Measurements from ENCODE around the gene DLX4.

Gene DLX4

DNA sequence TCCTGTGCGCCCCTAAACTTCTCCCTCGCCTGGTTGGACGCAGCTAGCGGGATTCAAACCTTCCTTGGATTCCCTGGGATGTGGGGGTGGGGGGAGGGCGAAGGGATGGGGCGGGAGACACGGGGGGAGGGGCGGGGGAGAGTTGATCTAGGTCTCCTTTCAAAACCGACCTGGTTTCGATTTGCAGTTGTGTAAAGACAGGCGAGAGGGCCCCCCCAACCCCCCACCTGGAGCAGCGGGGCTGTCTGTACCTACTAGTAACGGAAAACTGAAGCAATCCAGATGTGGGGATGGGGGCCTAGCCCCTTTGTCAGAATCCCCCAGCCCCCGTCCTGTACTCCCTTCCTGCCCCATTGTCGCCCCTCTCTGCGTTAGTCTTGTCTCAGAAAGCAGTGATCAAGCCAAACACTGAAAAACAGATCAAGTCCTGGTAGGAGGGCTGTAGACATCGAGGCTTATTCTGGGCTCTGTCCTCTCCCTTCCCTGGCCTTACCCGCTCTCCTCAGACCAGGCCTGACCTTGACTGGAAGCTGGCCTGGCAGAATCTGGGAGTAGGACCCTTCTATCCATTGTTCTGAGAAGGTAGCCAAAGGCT lies 902 bp downstream of the DLX4 start:
- no peak overlapping the region for H3K4me3 ChIP-seq (ENCODE audit: low read depth, low read length)
- WGBS (ENCODE audit: extremely low coverage, insufficient coverage, insufficient read length) = no CpG with 5 or more reads among the region's 18 CpGs

DNA sequence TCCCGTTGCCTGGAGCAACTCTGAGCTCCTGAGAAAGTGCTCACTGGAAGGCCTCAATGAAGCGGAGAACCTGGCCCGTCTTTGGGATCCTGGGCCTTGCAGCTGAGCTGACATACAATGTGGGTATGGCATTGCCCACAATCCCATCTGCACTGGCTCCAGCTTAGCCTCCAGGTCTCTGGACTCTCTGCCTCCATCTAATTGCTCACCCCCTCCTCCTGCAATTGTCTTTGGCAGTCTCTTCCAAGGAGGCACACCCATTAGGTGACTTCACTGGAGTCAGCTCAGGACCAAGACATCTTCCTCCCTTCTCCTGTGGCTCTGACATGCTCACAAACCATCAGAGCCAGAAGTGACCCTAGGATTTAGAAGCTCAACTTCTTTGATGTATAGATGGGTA lies 1.5 kb downstream of the DLX4 start:
- Histone ChIP-seq H3K9me3 (ENCODE audit: insufficient read depth, low read depth, low read length) (peaks cover 6% of the 10 kb centered on the region), H3K27ac (ENCODE audit: low read depth, low read length) (no peak overlapping the region), H3K18ac (ENCODE audit: low read length) (no peak overlapping the region), H3K27me3 (ENCODE audit: insufficient read depth, low read length) (peaks cover 67% of the 10 kb centered on the region), H3K23ac (ENCODE audit: low read length) (no peak overlapping the region), H3K14ac (ENCODE audit: low read length) (no peak overlapping the region), H2BK5ac (ENCODE audit: low read depth, low read length, poor library complexity) (no peak overlapping the region), H3K4ac (ENCODE audit: low read depth, low read length) (no peak overlapping the region), H4K12ac (ENCODE audit: low read depth, low read length) (no peak overlapping the region), H3K4me2 (ENCODE audit: low read length) (no peak overlapping the region), H4K91ac (ENCODE audit: low read depth, low read length) (no peak overlapping the region), H3K4me3 (ENCODE audit: low read depth, low read length) (no peak overlapping the region), H3K79me2 (ENCODE audit: control insufficient read depth, insufficient read depth, low read length, poor library complexity) (no peaks in the 10 kb centered on the region), H3K79me1 (ENCODE audit: low read length) (peaks cover 24% of the 10 kb centered on the region), H2AFZ (ENCODE audit: insufficient read depth, low read length, poor library complexity) (no peak overlapping the region), H2AK5ac (ENCODE audit: low read length) (no peak overlapping the region), H3K36me3 (ENCODE audit: control insufficient read depth in 1 of 2, insufficient read depth in 2 of 2, low read length in 2 of 2) (no peaks in the 10 kb centered on the region), H2BK12ac (ENCODE audit: low read length) (no peak overlapping the region), H3K4me1 (ENCODE audit: control insufficient read depth in 1 of 2, insufficient read depth in 2 of 2, low read length in 2 of 2) (peaks cover 38 to 45% of the 10 kb centered on the region in 2 experiments), H2BK120ac (ENCODE audit: insufficient read depth, low read length, poor library complexity) (no peak overlapping the region), H3K9ac (ENCODE audit: low read length) (no peak overlapping the region), H4K8ac (ENCODE audit: low read depth, low read length) (no peak overlapping the region)
- DNase-seq = peak in 1 of 2 donors; percentile 23
- WGBS (ENCODE audit: extremely low coverage, insufficient coverage, insufficient read length) = no CpG with 5 or more reads among the region's 3 CpGs

More for the DNA sequence above, 902 bp downstream of the DLX4 start:
- no peaks in the 10 kb centered on the region for H3K79me2 ChIP-seq (ENCODE audit: control insufficient read depth, insufficient read depth, low read length, poor library complexity)
- peaks cover 35 to 43% of the 10 kb centered on the region in 2 experiments for H3K4me1 ChIP-seq (ENCODE audit: control insufficient read depth in 1 of 2, insufficient read depth in 2 of 2, low read length in 2 of 2)
- no peak overlapping the region for H4K12ac ChIP-seq (ENCODE audit: low read depth, low read length)
- no peak overlapping the region for H3K18ac ChIP-seq (ENCODE audit: low read length)
- H4K91ac ChIP-seq (ENCODE audit: low read depth, low read length) = peak overlapping the region; percentile 30
- H2BK120ac ChIP-seq (ENCODE audit: insufficient read depth, low read length, poor library complexity) = no peak overlapping the region
- H3K27ac ChIP-seq (ENCODE audit: low read depth, low read length) = no peak overlapping the region
- H2BK12ac ChIP-seq (ENCODE audit: low read length) = no peak overlapping the region
- peaks cover 73% of the 10 kb centered on the region for H3K27me3 ChIP-seq (ENCODE audit: insufficient read depth, low read length)
- no peak overlapping the region for H2AK5ac ChIP-seq (ENCODE audit: low read length)
- H3K9me3 ChIP-seq (ENCODE audit: insufficient read depth, low read depth, low read length) = peaks cover 9% of the 10 kb centered on the region
- H3K4ac ChIP-seq (ENCODE audit: low read depth, low read length) = no peak overlapping the region
- H3K9ac ChIP-seq (ENCODE audit: low read length) = no peak overlapping the region
- peak in 1 of 2 donors; percentile 22 for DNase-seq
- no peak overlapping the region for H3K14ac ChIP-seq (ENCODE audit: low read length)
- H3K79me1 ChIP-seq (ENCODE audit: low read length) = peaks cover 24% of the 10 kb centered on the region
- H3K4me2 ChIP-seq (ENCODE audit: low read length) = no peak overlapping the region
- no peak overlapping the region for H4K8ac ChIP-seq (ENCODE audit: low read depth, low read length)
- H3K36me3 ChIP-seq (ENCODE audit: control insufficient read depth in 1 of 2, insufficient read depth in 2 of 2, low read length in 2 of 2) = no peaks in the 10 kb centered on the region
- H3K23ac ChIP-seq (ENCODE audit: low read length) = no peak overlapping the region
- H2BK5ac ChIP-seq (ENCODE audit: low read depth, low read length, poor library complexity) = no peak overlapping the region
- H2AFZ ChIP-seq (ENCODE audit: insufficient read depth, low read length, poor library complexity) = no peak overlapping the region

DNA sequence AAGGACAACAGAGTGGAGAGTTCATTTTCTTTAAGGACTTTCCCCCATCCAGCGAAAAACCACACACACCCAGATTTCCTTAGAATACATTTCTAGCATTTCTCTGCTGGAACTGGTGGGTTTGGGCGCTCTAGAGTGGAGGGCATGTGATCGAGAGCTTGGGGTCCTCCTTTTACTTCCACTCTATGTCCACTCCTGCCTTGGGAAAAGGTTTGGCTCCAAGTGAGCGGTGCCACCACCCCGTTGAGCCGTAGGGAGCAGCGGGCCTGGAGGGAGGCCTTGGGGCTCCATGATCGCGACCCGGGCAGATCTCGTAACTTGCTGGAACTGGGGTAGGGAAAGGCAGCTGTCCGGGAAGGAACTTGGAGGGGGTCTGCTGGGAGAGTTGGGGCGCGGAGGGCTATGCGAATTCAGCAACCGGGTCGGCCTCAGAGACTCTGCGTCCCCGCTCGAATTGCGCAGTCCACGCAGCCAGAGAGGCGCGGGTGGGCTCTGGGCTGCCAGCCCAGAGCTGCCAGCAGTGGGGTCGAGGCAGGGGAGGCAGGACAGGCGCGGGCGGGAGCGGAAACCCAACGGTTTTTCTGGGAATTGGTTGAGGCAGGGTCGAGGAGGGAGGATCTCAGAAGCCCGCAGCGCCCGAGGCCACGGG lies 2.3 kb downstream of the DLX4 start:
- H3K9me3 ChIP-seq (ENCODE audit: insufficient read depth, low read depth, low read length) = peaks cover 6% of the 10 kb centered on the region
- H3K27me3 ChIP-seq (ENCODE audit: insufficient read depth, low read length) = peaks cover 60% of the 10 kb centered on the region
- H3K18ac ChIP-seq (ENCODE audit: low read length) = no peak overlapping the region
- WGBS (ENCODE audit: extremely low coverage, insufficient coverage, insufficient read length) = no CpG with 5 or more reads among the region's 35 CpGs
- H3K4ac ChIP-seq (ENCODE audit: low read depth, low read length) = no peak overlapping the region
- H3K9ac ChIP-seq (ENCODE audit: low read length) = no peak overlapping the region
- no peak overlapping the region for H2AK5ac ChIP-seq (ENCODE audit: low read length)
- no peak overlapping the region for H2BK120ac ChIP-seq (ENCODE audit: insufficient read depth, low read length, poor library complexity)
- no peak overlapping the region for H3K23ac ChIP-seq (ENCODE audit: low read length)
- no peaks in the 10 kb centered on the region for H3K79me2 ChIP-seq (ENCODE audit: control insufficient read depth, insufficient read depth, low read length, poor library complexity)
- no peaks in the 10 kb centered on the region for H3K36me3 ChIP-seq (ENCODE audit: control insufficient read depth in 1 of 2, insufficient read depth in 2 of 2, low read length in 2 of 2)
- peak overlapping the region; percentile 44 for H3K4me2 ChIP-seq (ENCODE audit: low read length)
- H3K4me3 ChIP-seq (ENCODE audit: low read depth, low read length) = no peak overlapping the region
- H4K91ac ChIP-seq (ENCODE audit: low read depth, low read length) = no peak overlapping the region
- H4K12ac ChIP-seq (ENCODE audit: low read depth, low read length) = no peak overlapping the region
- H3K4me1 ChIP-seq (ENCODE audit: control insufficient read depth in 1 of 2, insufficient read depth in 2 of 2, low read length in 2 of 2) = peaks cover 46 to 53% of the 10 kb centered on the region in 2 experiments
- H2AFZ ChIP-seq (ENCODE audit: insufficient read depth, low read length, poor library complexity) = no peak overlapping the region
- peaks cover 27% of the 10 kb centered on the region for H3K79me1 ChIP-seq (ENCODE audit: low read length)
- H4K8ac ChIP-seq (ENCODE audit: low read depth, low read length) = no peak overlapping the region
- no peak overlapping the region for H3K27ac ChIP-seq (ENCODE audit: low read depth, low read length)
- peak overlapping the region; percentile 1 for H3K14ac ChIP-seq (ENCODE audit: low read length)
- no peak overlapping the region for H2BK5ac ChIP-seq (ENCODE audit: low read depth, low read length, poor library complexity)
- DNase-seq = peak in 1 of 2 donors; percentile 41
- H2BK12ac ChIP-seq (ENCODE audit: low read length) = peak overlapping the region; percentile 41

DNA sequence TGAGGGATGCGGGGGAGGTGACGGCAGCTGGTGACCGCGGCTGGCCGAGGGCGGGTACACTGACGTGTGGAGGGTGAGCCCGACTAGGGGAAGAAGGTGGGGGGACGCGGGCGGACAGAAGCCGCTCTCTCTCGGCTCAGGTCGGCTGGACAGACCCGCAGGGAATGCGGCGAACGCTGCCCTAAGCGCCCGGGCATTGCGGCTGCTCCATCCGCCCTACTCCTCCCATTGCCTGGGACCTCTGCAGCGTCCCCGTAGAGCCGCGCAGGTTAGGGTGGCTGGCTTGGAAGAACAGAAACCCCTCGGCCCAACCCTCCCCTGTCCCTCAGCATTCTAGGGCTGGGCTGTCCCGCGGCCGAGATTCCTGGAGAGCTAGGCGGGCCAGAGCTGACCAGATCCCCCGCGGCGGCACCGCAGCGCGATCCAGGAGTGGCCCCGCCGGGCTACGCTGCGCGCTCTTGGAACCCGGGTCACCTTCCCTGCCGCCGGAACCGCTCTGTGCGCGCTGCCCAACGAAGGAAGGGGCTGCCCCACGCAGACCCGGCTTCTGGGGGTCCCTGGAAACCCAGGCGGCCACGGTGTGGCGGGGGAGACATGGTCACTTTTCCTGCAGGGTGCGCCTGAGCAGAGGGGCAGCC lies 3.0 kb downstream of the DLX4 start:
- H3K9ac ChIP-seq (ENCODE audit: low read length) = no peak overlapping the region
- H3K27ac ChIP-seq (ENCODE audit: low read depth, low read length) = no peak overlapping the region
- H3K79me1 ChIP-seq (ENCODE audit: low read length) = peaks cover 27% of the 10 kb centered on the region
- no peak overlapping the region for H2BK5ac ChIP-seq (ENCODE audit: low read depth, low read length, poor library complexity)
- H3K14ac ChIP-seq (ENCODE audit: low read length) = peak overlapping the region; percentile 18
- no peak overlapping the region for H3K18ac ChIP-seq (ENCODE audit: low read length)
- no CpG with 5 or more reads among the region's 55 CpGs for WGBS (ENCODE audit: extremely low coverage, insufficient coverage, insufficient read length)
- H3K36me3 ChIP-seq (ENCODE audit: control insufficient read depth in 1 of 2, insufficient read depth in 2 of 2, low read length in 2 of 2) = no peaks in the 10 kb centered on the region
- H3K79me2 ChIP-seq (ENCODE audit: control insufficient read depth, insufficient read depth, low read length, poor library complexity) = no peaks in the 10 kb centered on the region
- peak overlapping the region; percentile 44 for H3K4me2 ChIP-seq (ENCODE audit: low read length)
- H3K4me1 ChIP-seq (ENCODE audit: control insufficient read depth in 1 of 2, insufficient read depth in 2 of 2, low read length in 2 of 2) = peaks cover 50 to 56% of the 10 kb centered on the region in 2 experiments
- H2BK120ac ChIP-seq (ENCODE audit: insufficient read depth, low read length, poor library complexity) = peak overlapping the region; percentile 38
- no peak overlapping the region for H4K8ac ChIP-seq (ENCODE audit: low read depth, low read length)
- DNase-seq = peak; percentile 95 to 97
- H2AK5ac ChIP-seq (ENCODE audit: low read length) = no peak overlapping the region
- no peak overlapping the region for H3K23ac ChIP-seq (ENCODE audit: low read length)
- H3K9me3 ChIP-seq (ENCODE audit: insufficient read depth, low read depth, low read length) = peaks cover 4% of the 10 kb centered on the region
- peak overlapping the region; percentile 16 for H4K91ac ChIP-seq (ENCODE audit: low read depth, low read length)
- peaks cover 53% of the 10 kb centered on the region for H3K27me3 ChIP-seq (ENCODE audit: insufficient read depth, low read length)
- no peak overlapping the region for H2AFZ ChIP-seq (ENCODE audit: insufficient read depth, low read length, poor library complexity)
- peak overlapping the region; percentile 41 for H2BK12ac ChIP-seq (ENCODE audit: low read length)
- no peak overlapping the region for H3K4ac ChIP-seq (ENCODE audit: low read depth, low read length)
- no peak overlapping the region for H3K4me3 ChIP-seq (ENCODE audit: low read depth, low read length)
- H4K12ac ChIP-seq (ENCODE audit: low read depth, low read length) = peak overlapping the region; percentile 45

Measured in trophoblast cell (in vitro differentiated cells and primary cell).